WTC11 (cell line): ENCODE data around the gene MAML3. TPM values are rescaled to one million over a fixed set of nuclear protein-coding genes. Genes with fewer than 3 reads are reported as not detected.

ENCODE experiments used
- ATAC-seq: fragments of 200-7000 bp; cut with Tn5 transposase; 2 replicates; pipeline ENCODE4 v1.10.0; 2021; ENCODE audit warnings: mild to moderate bottlenecking, moderate library complexity
- CTCF ChIA-PET: fragments of 300-600 bp; sonication (Branson Sonifier 250); formaldehyde crosslinking; loops from one replicate; lab custom pipeline; 2021; ENCODE audit warnings: antibody characterized with exemption; lab: Charles Lee
- POLR2A ChIA-PET: fragments of 350-600 bp; sonication (Branson Sonifier 250); formaldehyde crosslinking; loops from one replicate; lab custom pipeline; 2021; ENCODE audit warnings: antibody characterized with exemption; lab: Charles Lee
- DNase-seq: peaks from one replicate; pipeline ENCODE4 v3.0.0; 2021; ENCODE audit warnings: low spot score
- H3K27ac Mint-ChIP-seq: 2 replicates; pipeline ENCODE4 v1.8.0; 2021; ENCODE audit warnings: mixed read lengths
- H3K27me3 Mint-ChIP-seq: 2 replicates; pipeline ENCODE4 v1.8.0; 2021; ENCODE audit warnings: low read depth, mild to moderate bottlenecking, moderate library complexity, mixed read lengths
- H3K36me3 Mint-ChIP-seq: 2 replicates; pipeline ENCODE4 v1.8.0; 2021; ENCODE audit warnings: mixed read lengths
- H3K4me1 Mint-ChIP-seq: 2 replicates; pipeline ENCODE4 v1.8.0; 2022; ENCODE audit warnings: mixed read lengths
- H3K4me3 Mint-ChIP-seq: 2 replicates; pipeline ENCODE4 v1.8.0; 2021; ENCODE audit warnings: mild to moderate bottlenecking, moderate library complexity, mixed read lengths
- H3K9me3 Mint-ChIP-seq: 2 replicates; pipeline ENCODE4 v1.8.0; 2021; ENCODE audit warnings: mixed read lengths
- EMX1 ChIP-seq: fragments of 250-450 bp; sonication (Bioruptor Pico); IDR thresholded peaks from 2 replicates; pipeline ENCODE4 v1.8.0; 2021; ENCODE audit warnings: mild to moderate bottlenecking
- GRHL2 ChIP-seq: fragments of 250-450 bp; sonication (Bioruptor Pico); IDR thresholded peaks from 2 replicates; pipeline ENCODE4 v1.8.0; 2022; ENCODE audit warnings: mild to moderate bottlenecking, moderate library complexity; ENCODE audit not compliant: insufficient replicate concordance, severe bottlenecking
- HMGA2 ChIP-seq: fragments of 250-450 bp; sonication (Bioruptor Pico); IDR thresholded peaks from 2 replicates; pipeline ENCODE4 v1.4.0; 2021; ENCODE audit warnings: mild to moderate bottlenecking, moderate library complexity
- JUN ChIP-seq: sonication (generic); formaldehyde crosslinking; IDR thresholded peaks from 2 replicates; pipeline ENCODE4 v1.8.0; 2023; ENCODE audit warnings: mild to moderate bottlenecking, missing genetic modification reagents
- NFATC4 ChIP-seq: fragments of 250-450 bp; sonication (Bioruptor Pico); IDR thresholded peaks from 2 replicates; pipeline ENCODE4 v1.9.0; 2021; ENCODE audit warnings: mild to moderate bottlenecking
- NFYB ChIP-seq: sonication (generic); formaldehyde crosslinking; conservative IDR thresholded peaks from 2 replicates; pipeline ENCODE4 v1.8.0; 2022; ENCODE audit warnings: low read depth, missing genetic modification reagents
- NR1H2 ChIP-seq: sonication (generic); formaldehyde crosslinking; IDR thresholded peaks from 2 replicates; pipeline ENCODE4 v1.9.0; 2021; ENCODE audit warnings: mild to moderate bottlenecking, moderate library complexity, missing genetic modification reagents
- TEAD1 ChIP-seq: sonication (generic); formaldehyde crosslinking; IDR thresholded peaks from 2 replicates; pipeline ENCODE4 v1.8.0; 2022; ENCODE audit warnings: mild to moderate bottlenecking, missing genetic modification reagents
- ZNF317 ChIP-seq: sonication (generic); formaldehyde crosslinking; IDR thresholded peaks from 2 replicates; pipeline ENCODE4 v1.8.1; 2023; ENCODE audit warnings: low read depth, mild to moderate bottlenecking, moderate library complexity, missing genetic modification reagents, borderline replicate concordance
- ZNF671 ChIP-seq: fragments of 250-450 bp; sonication (Bioruptor Pico); IDR thresholded peaks from 2 replicates; pipeline ENCODE4 v1.8.0; 2021; ENCODE audit warnings: mild to moderate bottlenecking
- total RNA-seq: library from RNA; stranded (reverse); gene quantifications from 3 replicates; pipeline ENCODE4 v1.2.3, GENCODE V29; 2021
- TF ChIP-seq, protein P1 (sequence below): fragments of 250-450 bp; sonication (Bioruptor Pico); IDR thresholded peaks from 2 replicates; pipeline ENCODE4 v1.9.0; 2021; ENCODE audit warnings: mild to moderate bottlenecking, borderline replicate concordance
- TF ChIP-seq, protein P2 (sequence below): sonication (generic); formaldehyde crosslinking; IDR thresholded peaks from 2 replicates; pipeline ENCODE4 v1.8.0; 2022; ENCODE audit warnings: missing genetic modification reagents
- TF ChIP-seq, protein P3 (sequence below): sonication (generic); formaldehyde crosslinking; IDR thresholded peaks from 2 replicates; pipeline ENCODE4 v1.8.1; 2023; ENCODE audit warnings: mild to moderate bottlenecking, missing genetic modification reagents
- TF ChIP-seq, protein P4 (sequence below): sonication (generic); formaldehyde crosslinking; IDR thresholded peaks from 2 replicates; pipeline ENCODE4 v1.8.0; 2022; ENCODE audit warnings: mild to moderate bottlenecking, missing genetic modification reagents
- TF ChIP-seq, protein P5 (sequence below): fragments of 250-450 bp; sonication (Bioruptor Pico); IDR thresholded peaks from 2 replicates; pipeline ENCODE4 v1.9.0; 2021; ENCODE audit warnings: mild to moderate bottlenecking

The MAML3 gene
- total RNA-seq, 1 experiment from 2014 or later = 7.4 TPM

DNA sequence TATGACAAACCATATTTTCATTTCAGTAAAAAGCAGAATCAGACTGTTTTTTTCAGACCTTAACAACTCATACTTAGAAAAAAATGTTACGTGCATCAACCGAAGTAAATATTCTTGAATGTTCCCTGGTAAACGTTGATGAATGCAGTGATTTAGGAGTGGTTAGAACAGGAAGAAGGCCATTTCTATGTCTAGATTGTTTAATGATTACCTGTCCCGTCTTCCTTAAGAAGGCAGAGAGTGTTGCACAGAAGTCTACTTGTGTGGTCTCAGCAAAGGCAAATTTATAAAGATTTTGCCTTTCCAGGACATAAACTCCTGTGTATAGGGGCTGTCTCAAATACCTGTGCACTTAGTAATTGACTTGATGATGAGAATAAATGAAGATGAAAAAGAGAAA lies 353.9 kb downstream of the MAML3 start:
- Mint-ChIP-seq H3K27ac (no peak overlapping the region), H3K27me3 (no peaks in the 10 kb centered on the region; the same call in 1 of the 2 replicates), H3K9me3 (peaks cover 11% of the 10 kb centered on the region), H3K36me3 (no peaks in the 10 kb centered on the region), H3K4me1 (peaks cover 14% of the 10 kb centered on the region), H3K4me3 (no peak overlapping the region)
- TF ChIP-seq, protein P1, sequence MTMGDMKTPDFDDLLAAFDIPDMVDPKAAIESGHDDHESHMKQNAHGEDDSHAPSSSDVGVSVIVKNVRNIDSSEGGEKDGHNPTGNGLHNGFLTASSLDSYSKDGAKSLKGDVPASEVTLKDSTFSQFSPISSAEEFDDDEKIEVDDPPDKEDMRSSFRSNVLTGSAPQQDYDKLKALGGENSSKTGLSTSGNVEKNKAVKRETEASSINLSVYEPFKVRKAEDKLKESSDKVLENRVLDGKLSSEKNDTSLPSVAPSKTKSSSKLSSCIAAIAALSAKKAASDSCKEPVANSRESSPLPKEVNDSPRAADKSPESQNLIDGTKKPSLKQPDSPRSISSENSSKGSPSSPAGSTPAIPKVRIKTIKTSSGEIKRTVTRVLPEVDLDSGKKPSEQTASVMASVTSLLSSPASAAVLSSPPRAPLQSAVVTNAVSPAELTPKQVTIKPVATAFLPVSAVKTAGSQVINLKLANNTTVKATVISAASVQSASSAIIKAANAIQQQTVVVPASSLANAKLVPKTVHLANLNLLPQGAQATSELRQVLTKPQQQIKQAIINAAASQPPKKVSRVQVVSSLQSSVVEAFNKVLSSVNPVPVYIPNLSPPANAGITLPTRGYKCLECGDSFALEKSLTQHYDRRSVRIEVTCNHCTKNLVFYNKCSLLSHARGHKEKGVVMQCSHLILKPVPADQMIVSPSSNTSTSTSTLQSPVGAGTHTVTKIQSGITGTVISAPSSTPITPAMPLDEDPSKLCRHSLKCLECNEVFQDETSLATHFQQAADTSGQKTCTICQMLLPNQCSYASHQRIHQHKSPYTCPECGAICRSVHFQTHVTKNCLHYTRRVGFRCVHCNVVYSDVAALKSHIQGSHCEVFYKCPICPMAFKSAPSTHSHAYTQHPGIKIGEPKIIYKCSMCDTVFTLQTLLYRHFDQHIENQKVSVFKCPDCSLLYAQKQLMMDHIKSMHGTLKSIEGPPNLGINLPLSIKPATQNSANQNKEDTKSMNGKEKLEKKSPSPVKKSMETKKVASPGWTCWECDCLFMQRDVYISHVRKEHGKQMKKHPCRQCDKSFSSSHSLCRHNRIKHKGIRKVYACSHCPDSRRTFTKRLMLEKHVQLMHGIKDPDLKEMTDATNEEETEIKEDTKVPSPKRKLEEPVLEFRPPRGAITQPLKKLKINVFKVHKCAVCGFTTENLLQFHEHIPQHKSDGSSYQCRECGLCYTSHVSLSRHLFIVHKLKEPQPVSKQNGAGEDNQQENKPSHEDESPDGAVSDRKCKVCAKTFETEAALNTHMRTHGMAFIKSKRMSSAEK = no peak
- TF ChIP-seq JUN (CRISPR knock-in tag) = no peak
- TF ChIP-seq, protein P2, sequence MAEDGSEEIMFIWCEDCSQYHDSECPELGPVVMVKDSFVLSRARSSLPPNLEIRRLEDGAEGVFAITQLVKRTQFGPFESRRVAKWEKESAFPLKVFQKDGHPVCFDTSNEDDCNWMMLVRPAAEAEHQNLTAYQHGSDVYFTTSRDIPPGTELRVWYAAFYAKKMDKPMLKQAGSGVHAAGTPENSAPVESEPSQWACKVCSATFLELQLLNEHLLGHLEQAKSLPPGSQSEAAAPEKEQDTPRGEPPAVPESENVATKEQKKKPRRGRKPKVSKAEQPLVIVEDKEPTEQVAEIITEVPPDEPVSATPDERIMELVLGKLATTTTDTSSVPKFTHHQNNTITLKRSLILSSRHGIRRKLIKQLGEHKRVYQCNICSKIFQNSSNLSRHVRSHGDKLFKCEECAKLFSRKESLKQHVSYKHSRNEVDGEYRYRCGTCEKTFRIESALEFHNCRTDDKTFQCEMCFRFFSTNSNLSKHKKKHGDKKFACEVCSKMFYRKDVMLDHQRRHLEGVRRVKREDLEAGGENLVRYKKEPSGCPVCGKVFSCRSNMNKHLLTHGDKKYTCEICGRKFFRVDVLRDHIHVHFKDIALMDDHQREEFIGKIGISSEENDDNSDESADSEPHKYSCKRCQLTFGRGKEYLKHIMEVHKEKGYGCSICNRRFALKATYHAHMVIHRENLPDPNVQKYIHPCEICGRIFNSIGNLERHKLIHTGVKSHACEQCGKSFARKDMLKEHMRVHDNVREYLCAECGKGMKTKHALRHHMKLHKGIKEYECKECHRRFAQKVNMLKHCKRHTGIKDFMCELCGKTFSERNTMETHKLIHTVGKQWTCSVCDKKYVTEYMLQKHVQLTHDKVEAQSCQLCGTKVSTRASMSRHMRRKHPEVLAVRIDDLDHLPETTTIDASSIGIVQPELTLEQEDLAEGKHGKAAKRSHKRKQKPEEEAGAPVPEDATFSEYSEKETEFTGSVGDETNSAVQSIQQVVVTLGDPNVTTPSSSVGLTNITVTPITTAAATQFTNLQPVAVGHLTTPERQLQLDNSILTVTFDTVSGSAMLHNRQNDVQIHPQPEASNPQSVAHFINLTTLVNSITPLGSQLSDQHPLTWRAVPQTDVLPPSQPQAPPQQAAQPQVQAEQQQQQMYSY (CRISPR knock-in tag) = no peak
- no peak for DNase-seq
- ChIA-PET POLR2A (no interaction called here), CTCF (no interaction called here)
- ATAC-seq = no peak

DNA sequence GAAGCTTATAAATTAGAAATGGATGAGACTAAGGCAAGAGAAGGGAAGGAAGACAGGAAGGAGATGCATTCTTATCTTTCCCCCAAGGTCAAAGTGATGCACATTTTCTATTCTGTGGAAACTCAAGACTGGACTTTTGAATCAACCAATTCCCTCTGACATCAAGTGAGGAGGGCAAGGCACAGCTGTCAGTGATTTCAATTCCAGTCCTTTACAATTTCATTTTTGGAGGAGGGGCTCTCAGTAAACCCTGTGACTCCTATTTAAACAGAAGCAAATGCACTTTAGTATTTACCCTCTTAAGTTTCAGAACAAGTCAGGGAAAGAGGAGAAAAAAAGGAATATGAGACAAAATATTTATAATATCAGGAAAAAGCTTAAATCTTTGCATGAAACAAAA lies 354.4 kb downstream of the MAML3 start:
- Mint-ChIP-seq H3K27me3 (peaks cover under 1% of the 10 kb centered on the region; the same call in 1 of the 2 replicates), H3K36me3 (no peaks in the 10 kb centered on the region), H3K27ac (no peak overlapping the region), H3K9me3 (peaks cover 11% of the 10 kb centered on the region)
- no peak for ATAC-seq
- ChIA-PET POLR2A (no interaction called here), CTCF (no interaction called here)
- TF ChIP-seq EMX1 (no peak), ZNF671 (CRISPR knock-in tag) (no peak), NFYB (CRISPR knock-in tag) (no peak), HMGA2 (CRISPR knock-in tag) (no peak), NR1H2 (CRISPR knock-in tag) (no peak), TEAD1 (CRISPR knock-in tag) (no peak), GRHL2 (CRISPR knock-in tag) (no peak), NFATC4 (CRISPR knock-in tag) (no peak), ZNF317 (CRISPR knock-in tag) (no peak)
- TF ChIP-seq, protein P3, sequence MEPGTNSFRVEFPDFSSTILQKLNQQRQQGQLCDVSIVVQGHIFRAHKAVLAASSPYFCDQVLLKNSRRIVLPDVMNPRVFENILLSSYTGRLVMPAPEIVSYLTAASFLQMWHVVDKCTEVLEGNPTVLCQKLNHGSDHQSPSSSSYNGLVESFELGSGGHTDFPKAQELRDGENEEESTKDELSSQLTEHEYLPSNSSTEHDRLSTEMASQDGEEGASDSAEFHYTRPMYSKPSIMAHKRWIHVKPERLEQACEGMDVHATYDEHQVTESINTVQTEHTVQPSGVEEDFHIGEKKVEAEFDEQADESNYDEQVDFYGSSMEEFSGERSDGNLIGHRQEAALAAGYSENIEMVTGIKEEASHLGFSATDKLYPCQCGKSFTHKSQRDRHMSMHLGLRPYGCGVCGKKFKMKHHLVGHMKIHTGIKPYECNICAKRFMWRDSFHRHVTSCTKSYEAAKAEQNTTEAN = no peak
- TF ChIP-seq, protein P4, sequence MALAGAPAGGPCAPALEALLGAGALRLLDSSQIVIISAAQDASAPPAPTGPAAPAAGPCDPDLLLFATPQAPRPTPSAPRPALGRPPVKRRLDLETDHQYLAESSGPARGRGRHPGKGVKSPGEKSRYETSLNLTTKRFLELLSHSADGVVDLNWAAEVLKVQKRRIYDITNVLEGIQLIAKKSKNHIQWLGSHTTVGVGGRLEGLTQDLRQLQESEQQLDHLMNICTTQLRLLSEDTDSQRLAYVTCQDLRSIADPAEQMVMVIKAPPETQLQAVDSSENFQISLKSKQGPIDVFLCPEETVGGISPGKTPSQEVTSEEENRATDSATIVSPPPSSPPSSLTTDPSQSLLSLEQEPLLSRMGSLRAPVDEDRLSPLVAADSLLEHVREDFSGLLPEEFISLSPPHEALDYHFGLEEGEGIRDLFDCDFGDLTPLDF (CRISPR knock-in tag) = no peak
- TF ChIP-seq, protein P5, sequence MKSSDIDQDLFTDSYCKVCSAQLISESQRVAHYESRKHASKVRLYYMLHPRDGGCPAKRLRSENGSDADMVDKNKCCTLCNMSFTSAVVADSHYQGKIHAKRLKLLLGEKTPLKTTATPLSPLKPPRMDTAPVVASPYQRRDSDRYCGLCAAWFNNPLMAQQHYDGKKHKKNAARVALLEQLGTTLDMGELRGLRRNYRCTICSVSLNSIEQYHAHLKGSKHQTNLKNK (CRISPR knock-in tag) = no peak
- TF ChIP-seq, all 79 proteins: peak for 0
- no peak for DNase-seq
- H3K4me1 Mint-ChIP-seq = peaks cover 14% of the 10 kb centered on the region
- H3K4me3 Mint-ChIP-seq = no peak overlapping the region
